ENCODE data around the gene UBE2R2.

- TF ChIP-seq POLR2A (IDR thresholded peaks at IDR 0.05) (no peak), CTCF (IDR thresholded peaks at IDR 0.05) (no peak)
These were observed 34.4 kb upstream of the UBE2R2 start for GRCh38 chr9:33782395-33783152.

Measured in Peyer's patch (tissue), 4 donors.